Lung (tissue), 12 donors: ENCODE measurements around the gene IKBKG. TPM values are rescaled to one million over a fixed set of nuclear protein-coding genes. Genes with fewer than 3 reads are reported as not detected.

Experiments
- ATAC-seq: fragments of 200-7000 bp; cut with Tn5 transposase; one replicate; pipeline ENCODE4 v1.9.1; 2020; ENCODE audit warnings: moderate number of reproducible peaks; ENCODE audit not compliant: insufficient read depth, low FRiP score
- DNase-seq, 3 donors: peaks; one replicate each; pipeline ENCODE4 v3.0.0-alpha.2; 2013 to 2017
- H3K27ac ChIP-seq, 2 donors: one replicate each; pipeline ENCODE4 v1.5.1; 2013; ENCODE audit warnings: mild to moderate bottlenecking in 2 of 2, moderate library complexity in 2 of 2, control low read depth in 1 of 2, inconsistent platforms in 1 of 2, low read depth in 1 of 2, low read length in 1 of 2
- H3K27me3 ChIP-seq, 3 donors: one replicate each; pipeline ENCODE4 v1.5.1; 2013; ENCODE audit warnings: low read length in 2 of 3; ENCODE audit not compliant: control insufficient read depth in 3 of 3, insufficient read depth in 3 of 3
- H3K36me3 ChIP-seq, 4 donors: one replicate each; pipeline ENCODE4 v1.5.1; 2013; ENCODE audit warnings: low read length in 4 of 4, mild to moderate bottlenecking in 1 of 4, moderate library complexity in 1 of 4; ENCODE audit not compliant: control insufficient read depth in 4 of 4, insufficient read depth in 4 of 4
- H3K4me1 ChIP-seq, 5 donors: one replicate each; pipeline ENCODE4 v1.5.1; 2013; ENCODE audit warnings: low read length in 5 of 5, mild to moderate bottlenecking in 2 of 5, moderate library complexity in 1 of 5; ENCODE audit not compliant: control insufficient read depth in 5 of 5, insufficient read depth in 5 of 5
- H3K4me3 ChIP-seq: one replicate; pipeline ENCODE4 v1.5.1; 2013; ENCODE audit warnings: mild to moderate bottlenecking, control low read depth, moderate library complexity
- H3K9ac ChIP-seq, 2 donors: one replicate each; pipeline ENCODE4 v1.5.1; 2013; ENCODE audit warnings: low read length in 2 of 2, control low read depth in 1 of 2; ENCODE audit not compliant: insufficient read depth in 1 of 2
- H3K9me3 ChIP-seq, 4 donors: one replicate each; pipeline ENCODE4 v1.5.1; 2013; ENCODE audit warnings: low read length in 3 of 4, mild to moderate bottlenecking in 1 of 4, moderate library complexity in 1 of 4; ENCODE audit not compliant: control insufficient read depth in 4 of 4, insufficient read depth in 3 of 4
- CTCF ChIP-seq: IDR thresholded peaks from 2 replicates; pipeline ENCODE4 v1.5.1; 2012; ENCODE audit warnings: mild to moderate bottlenecking; ENCODE audit errors: control extremely low read depth, extremely low read depth
- WGBS, 2 donors: extraction: QIAGEN DNeasy Blood & Tissue Kit; methylation state at CpG; one replicate each; pipeline ENCODE4 v1.1.7; 2013; 5-methylcytosine and 5-hydroxymethylcytosine counted together
- polyA plus RNA-seq, 2 donors: library from polyadenylated mRNA; stranded (reverse); fragments of 200-250 nt; gene quantifications; one replicate each; pipeline ENCODE4 v1.2.1, GENCODE V29; 2013
- total RNA-seq, 2 donors: library from RNA; depleted of rRNA in 1 of 2; stranded (reverse); fragments of >200 nt in 1 of 2; gene quantifications; one replicate each; pipeline ENCODE4 v1.2.1, GENCODE V29; 2014 to 2021
- donor health status: control.
- donor health status: control.
- donor health status: Bipolar disorder and iron deficiency.
- donor health status: healthy.
- donor health status: DM: yes; HTN: yes; CAD: no.

The IKBKG gene
- total and polyA plus RNA-seq, 4 donors, result 12.0 to 58.3 (median 36.4) TPM

- H3K9ac ChIP-seq, result no peak overlapping the region
Observed at GRCh38 chrX:154512879-154513553, 34.4 kb upstream of the IKBKG start.

DNA sequence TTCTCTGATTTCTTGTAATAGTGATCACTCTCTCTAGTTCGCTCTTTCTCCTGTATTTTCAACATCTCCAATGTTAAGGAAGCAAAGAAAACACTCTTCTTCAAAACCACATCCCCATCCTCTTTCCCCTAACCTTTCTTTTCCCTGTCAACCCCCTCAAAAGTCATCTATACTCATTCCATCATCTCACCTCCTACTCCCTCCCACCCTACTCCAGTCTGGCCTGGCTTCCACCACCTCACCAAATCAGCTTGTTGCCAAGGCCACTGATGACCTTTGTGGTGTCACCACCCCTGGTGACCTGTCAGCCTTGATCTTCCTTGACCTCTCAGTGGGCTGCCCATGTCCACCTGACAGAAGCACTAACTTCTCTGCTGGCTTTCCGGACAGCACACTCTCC, 33.7 kb upstream of the IKBKG start:
- peaks cover 0 to 14% (median under 1%) of the 10 kb centered on the region in 4 donors for H3K9me3 ChIP-seq
- ATAC-seq (no peak), DNase-seq (no peak)
- H3K4me3 ChIP-seq, result no peak overlapping the region
- H3K36me3 ChIP-seq, result peaks cover 0 to 5% (median 2%) of the 10 kb centered on the region in 4 donors
- H3K9ac ChIP-seq, result no peak overlapping the region
- TF ChIP-seq CTCF, result no peak
- no peak overlapping the region for H3K27ac ChIP-seq
- 80 to 84% methylated on average over 2 of the region's 2 CpGs for WGBS, 2 donors
- H3K27me3 ChIP-seq, result no peaks in the 10 kb centered on the region
- peaks cover 0 to 15% (median 4%) of the 10 kb centered on the region in 5 donors for H3K4me1 ChIP-seq

More at GRCh38 chrX:154512879-154513553, 34.4 kb upstream of the IKBKG start:
- TF ChIP-seq CTCF, result no peak
- WGBS, 2 donors, result 90 to 94% methylated on average over 16 of the region's 16 CpGs
- DNase-seq, result no peak
- Histone ChIP-seq H3K27me3 (no peaks in the 10 kb centered on the region), H3K36me3 (peaks cover 0 to 6% (median 4%) of the 10 kb centered on the region in 4 donors), H3K9me3 (peaks cover 0 to 18% (median under 1%) of the 10 kb centered on the region in 4 donors), H3K4me3 (no peak overlapping the region), H3K4me1 (peaks cover 0 to 11% (median 4%) of the 10 kb centered on the region in 5 donors), H3K27ac (no peak overlapping the region)
- ATAC-seq, result no peak

GRCh38 chrX:154515090-154515965, 32.1 kb upstream of the IKBKG start:
- Histone ChIP-seq H3K4me1 (peaks cover 0 to 15% (median 4%) of the 10 kb centered on the region in 5 donors), H3K4me3 (peak overlapping the region; percentile 48), H3K9me3 (peaks cover 0 to 8% (median 0%) of the 10 kb centered on the region in 4 donors), H3K36me3 (no peaks in the 10 kb centered on the region), H3K27me3 (no peaks in the 10 kb centered on the region), H3K27ac (peak overlapping the region; percentile 82 to 87), H3K9ac (peak overlapping the region in 1 of 2 donors; percentile 74)
- DNase-seq, result peak in 2 of 3 donors; percentile 34 to 51
- TF ChIP-seq CTCF, result no peak
- no peak for ATAC-seq
- WGBS, 2 donors, result 16 to 43% methylated on average over 27 to 34 of the region's 34 CpGs
